Right lobe of liver (tissue), 6 donors: ENCODE measurements around the gene FRMD3. TPM values are rescaled to one million over a fixed set of nuclear protein-coding genes. Genes with fewer than 3 reads are reported as not detected.

Experiments
- ATAC-seq, 4 donors: fragments of 200-7000 bp; cut with Tn5 transposase; one replicate each; pipeline ENCODE4 v1.9.1; 2020; ENCODE audit warnings: mild to moderate bottlenecking in 4 of 4, moderate library complexity in 4 of 4
- DNase-seq, 3 donors: peaks; one replicate each; pipeline ENCODE4 v3.0.0-alpha.2; 2020
- H3K27ac ChIP-seq, 3 donors: fragments of 200-600 bp; one replicate each; pipeline ENCODE4 v1.8.0; 2022
- H3K27me3 ChIP-seq, 2 donors: fragments of 200-600 bp; one replicate each; pipeline ENCODE4 v1.8.0; 2022
- H3K36me3 ChIP-seq, 4 donors: fragments of 200-600 bp; sonication (generic) in 1 of 4; one replicate each; pipeline versions ENCODE4 v1.5.1 to v1.8.0; 2017 to 2022; ENCODE audit warnings: control low read depth in 1 of 4
- H3K4me1 ChIP-seq, 4 donors: fragments of 200-600 bp; sonication (generic) in 1 of 4; one replicate each; pipeline versions ENCODE4 v1.5.1 to v1.8.0; 2017 to 2022; ENCODE audit warnings: control low read depth in 1 of 4
- H3K4me3 ChIP-seq, 3 donors: fragments of 200-600 bp; one replicate each; pipeline ENCODE4 v1.8.0; 2022
- H3K9me3 ChIP-seq, 4 donors: fragments of 200-600 bp; sonication (generic) in 1 of 4; one replicate each; pipeline versions ENCODE4 v1.5.1 to v1.8.0; 2017 to 2022; ENCODE audit warnings: control low read depth in 1 of 4
- POLR2A ChIP-seq: fragments of 450-650 bp; IDR thresholded peaks from one replicate; pipeline ENCODE4 v1.6.1; 2017; ENCODE audit warnings: antibody characterized with exemption, mild to moderate bottlenecking
- WGBS: methylation state at CpG from one replicate; pipeline ENCODE4 v1.1.6; 2018; ENCODE audit warnings: low coverage, low lambda C conversion rate; ENCODE audit not compliant: insufficient coverage; ENCODE audit errors: missing lambda C conversion rate; 5-methylcytosine and 5-hydroxymethylcytosine counted together
- intact Hi-C, 2 donors: fragments of 100-400 bp; cut with DNase I; formaldehyde crosslinking; loops; one replicate each; pipeline versions ENCODE4 v1.11.2 to v1.14.1; 2022
- total RNA-seq, 6 experiments: library from RNA; depleted of rRNA in 2 of 6; stranded (reverse); fragments of >200 nt in 2 of 6; fragmentation: NEBNext Ultra II Directional in 3 of 6; extraction: Animal tissue kit (Norgen Biotek cat#: 25700) in 3 of 6; gene quantifications; one replicate each; pipeline versions ENCODE4 v1.1.0 to v1.2.4, GENCODE V29; 2016 to 2023
- TF ChIP-seq, protein P1 (sequence below), 4 donors: fragments of 200-600 bp in 3 of 4; fragments of 450-650 bp in 1 of 4; IDR thresholded peaks; one replicate each; pipeline versions ENCODE4 v1.5.1 to v1.8.0; 2016 to 2022; ENCODE audit warnings: antibody characterized with exemption in 4 of 4, mild to moderate bottlenecking in 2 of 4
- donor health status: DM: no; HTN: yes; CAD: no.
- donor health status: DM: no; HTN: no; CAD: no.
- donor health status: DM: no; HTN: no; CAD: no.
- donor health status: DM: no; HTN: yes; CAD: no.
- donor health status: DM: no; HTN: yes; CAD: no.

FRMD3 gene
- total RNA-seq, 6 experiments from 2014 or later, result 0.28 to 0.88 (median 0.34) TPM

DNA sequence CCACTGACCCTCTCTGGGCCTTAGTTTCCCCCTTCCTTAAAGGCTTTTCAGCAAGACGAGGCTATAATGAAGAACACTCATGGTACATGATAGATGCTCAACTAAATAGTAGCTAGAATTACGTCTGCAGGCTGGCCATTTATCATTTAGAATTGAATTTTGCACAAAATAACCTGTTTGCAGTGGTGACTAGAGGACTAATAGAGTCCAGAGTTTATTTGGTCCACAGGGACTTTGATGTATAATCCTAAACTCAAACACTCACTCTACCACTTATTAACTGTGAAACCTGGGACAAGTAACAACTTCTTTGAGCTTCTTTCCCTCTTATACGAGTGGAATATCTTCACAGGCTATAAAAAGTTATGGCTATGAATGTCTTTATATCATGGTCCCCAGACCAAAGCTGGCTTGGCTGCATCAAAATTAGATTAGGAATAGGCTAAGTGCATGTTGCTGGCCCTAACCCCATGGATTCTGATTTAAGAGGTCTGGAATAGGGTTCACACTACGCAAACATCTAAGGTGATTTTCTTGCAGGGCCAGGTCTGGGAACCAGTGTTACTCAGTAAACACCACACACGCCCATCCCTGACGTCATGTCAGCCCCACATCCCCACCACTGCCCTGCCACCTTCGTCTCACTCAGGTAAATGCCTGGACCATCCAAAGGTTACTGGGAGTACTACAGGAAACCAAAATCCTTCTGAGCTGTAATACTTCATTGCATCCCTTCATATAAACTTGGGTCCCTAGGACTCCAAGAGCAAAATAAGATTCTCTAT, 150.6 kb downstream of the FRMD3 start:
- no peak for DNase-seq
- Histone ChIP-seq H3K4me3 (no peak overlapping the region), H3K36me3 (no peaks in the 10 kb centered on the region), H3K27ac (no peak overlapping the region), H3K9me3 (no peaks in the 10 kb centered on the region), H3K4me1 (no peaks in the 10 kb centered on the region), H3K27me3 (no peaks in the 10 kb centered on the region)
- intact Hi-C loops, result no loop called here
- WGBS, result 55% methylated on average over 5 of the region's 7 CpGs
- TF ChIP-seq POLR2A, result no peak
- TF ChIP-seq, protein P1, sequence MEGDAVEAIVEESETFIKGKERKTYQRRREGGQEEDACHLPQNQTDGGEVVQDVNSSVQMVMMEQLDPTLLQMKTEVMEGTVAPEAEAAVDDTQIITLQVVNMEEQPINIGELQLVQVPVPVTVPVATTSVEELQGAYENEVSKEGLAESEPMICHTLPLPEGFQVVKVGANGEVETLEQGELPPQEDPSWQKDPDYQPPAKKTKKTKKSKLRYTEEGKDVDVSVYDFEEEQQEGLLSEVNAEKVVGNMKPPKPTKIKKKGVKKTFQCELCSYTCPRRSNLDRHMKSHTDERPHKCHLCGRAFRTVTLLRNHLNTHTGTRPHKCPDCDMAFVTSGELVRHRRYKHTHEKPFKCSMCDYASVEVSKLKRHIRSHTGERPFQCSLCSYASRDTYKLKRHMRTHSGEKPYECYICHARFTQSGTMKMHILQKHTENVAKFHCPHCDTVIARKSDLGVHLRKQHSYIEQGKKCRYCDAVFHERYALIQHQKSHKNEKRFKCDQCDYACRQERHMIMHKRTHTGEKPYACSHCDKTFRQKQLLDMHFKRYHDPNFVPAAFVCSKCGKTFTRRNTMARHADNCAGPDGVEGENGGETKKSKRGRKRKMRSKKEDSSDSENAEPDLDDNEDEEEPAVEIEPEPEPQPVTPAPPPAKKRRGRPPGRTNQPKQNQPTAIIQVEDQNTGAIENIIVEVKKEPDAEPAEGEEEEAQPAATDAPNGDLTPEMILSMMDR (IDR thresholded peaks at IDR 0.05), result no peak
- no peak for ATAC-seq

DNA sequence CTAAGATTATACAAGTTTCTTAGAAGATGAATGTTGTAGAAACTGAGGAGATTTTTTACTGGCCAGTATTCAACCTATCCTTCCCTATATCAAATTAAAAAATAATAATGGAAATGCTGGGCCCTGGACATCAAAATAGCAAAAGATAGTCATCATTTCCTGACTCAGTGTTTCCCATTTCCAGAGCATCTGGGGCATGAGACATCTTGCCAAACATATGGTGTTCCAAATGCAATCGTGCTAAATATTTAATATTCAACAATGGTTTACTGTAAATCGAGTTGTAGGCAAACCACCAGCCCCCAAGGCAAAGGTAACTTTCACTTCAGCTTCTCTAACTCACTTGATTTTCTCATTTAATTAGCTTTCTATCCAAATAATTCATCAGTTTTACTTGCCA, 152.9 kb downstream of the FRMD3 start:
- no peak for DNase-seq
- Histone ChIP-seq H3K9me3 (no peaks in the 10 kb centered on the region), H3K4me3 (no peak overlapping the region), H3K36me3 (no peaks in the 10 kb centered on the region), H3K27ac (no peak overlapping the region), H3K27me3 (no peaks in the 10 kb centered on the region), H3K4me1 (no peaks in the 10 kb centered on the region)
- intact Hi-C loops, result no loop called here
- WGBS, result 63% methylated on average over 2 of the region's 2 CpGs
- no peak for ATAC-seq
- no peak for TF ChIP-seq POLR2A
- TF ChIP-seq, protein P1 (IDR thresholded peaks at IDR 0.05), result no peak

DNA sequence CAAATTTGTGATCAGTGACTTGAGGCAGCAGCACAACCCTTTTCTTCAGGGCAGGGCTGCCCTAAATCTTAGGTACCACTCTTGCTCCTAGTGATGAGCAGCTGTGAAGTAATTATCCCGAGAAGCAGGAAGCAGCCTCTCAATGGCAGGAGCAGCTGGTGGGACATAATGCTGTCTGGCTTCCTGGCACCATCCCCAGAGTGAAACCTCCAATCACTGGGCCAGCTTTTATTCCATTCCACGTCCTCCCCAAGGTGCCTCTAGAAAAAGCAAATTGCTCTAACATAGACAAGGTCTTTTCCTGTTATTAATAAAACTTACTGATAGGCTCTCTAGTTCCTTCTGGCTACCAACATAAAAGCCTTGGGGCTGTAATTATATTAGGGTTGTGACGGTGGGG, 154.0 kb downstream of the FRMD3 start:
- Histone ChIP-seq H3K36me3 (no peaks in the 10 kb centered on the region), H3K27ac (no peak overlapping the region), H3K4me1 (no peaks in the 10 kb centered on the region), H3K4me3 (no peak overlapping the region), H3K27me3 (no peaks in the 10 kb centered on the region), H3K9me3 (no peaks in the 10 kb centered on the region)
- DNase-seq, result no peak
- TF ChIP-seq, protein P1 (IDR thresholded peaks at IDR 0.05), result no peak
- no peak for TF ChIP-seq POLR2A
- no peak for ATAC-seq
- 78% methylated on average over 2 of the region's 3 CpGs for WGBS
- intact Hi-C loops, result no loop called here

DNA sequence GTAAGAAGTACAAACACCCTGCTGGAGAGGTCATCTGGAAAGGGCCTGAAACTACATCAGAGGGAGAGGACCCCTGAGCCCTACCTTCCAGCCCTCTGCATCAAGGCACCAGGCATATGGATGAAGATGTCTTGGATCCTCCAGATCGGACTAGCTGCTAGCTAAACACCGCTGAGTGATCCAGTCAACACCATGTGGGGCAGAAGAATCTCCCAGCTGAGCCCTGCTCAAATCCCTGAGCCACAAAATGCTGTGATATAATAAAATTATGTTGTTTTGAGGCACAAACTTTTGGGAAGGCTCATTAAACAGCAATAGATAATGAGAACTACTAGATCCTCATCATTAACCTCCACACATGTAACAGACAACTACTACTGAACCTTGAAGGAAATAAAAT, 155.2 kb downstream of the FRMD3 start:
- H3K27me3 ChIP-seq, result no peaks in the 10 kb centered on the region
- no peak overlapping the region for H3K4me3 ChIP-seq
- intact Hi-C loops, result no loop called here
- TF ChIP-seq, protein P1 (IDR thresholded peaks at IDR 0.05), result no peak
- TF ChIP-seq POLR2A, result no peak
- H3K4me1 ChIP-seq, result no peaks in the 10 kb centered on the region
- no peaks in the 10 kb centered on the region for H3K36me3 ChIP-seq
- 69% methylated on average over 2 of the region's 2 CpGs for WGBS
- H3K9me3 ChIP-seq, result no peaks in the 10 kb centered on the region
- ATAC-seq (no peak), DNase-seq (no peak)
- H3K27ac ChIP-seq, result no peak overlapping the region
